Fibroblast of pulmonary artery (primary cell): ENCODE data around the gene ARID3C.
A peak's percentile ranks its signal among the peaks of the same experiment; 100 is the strongest.

Experiments used
- DNase-seq: peaks from one replicate; pipeline ENCODE4 v3.0.0-alpha.2; 2010; ENCODE audit warnings: low read depth
- H3K4me3 ChIP-seq: replicated peaks from 2 replicates; pipeline ENCODE4 v1.5.1; 2011; ENCODE audit warnings: low read depth, mild to moderate bottlenecking, control low read depth, low read length, moderate library complexity
- CTCF ChIP-seq: IDR thresholded peaks from 2 replicates; pipeline ENCODE4 v1.5.1; 2011; ENCODE audit warnings: mild to moderate bottlenecking, control low read depth, low read length, inconsistent platforms; ENCODE audit errors: missing control alignments

Gene ARID3C

GRCh38 chr9:34606190-34606589 lies 22.7 kb downstream of the ARID3C start:
- no peak for TF ChIP-seq CTCF
- no peak overlapping the region for H3K4me3 ChIP-seq
- DNase-seq, result no peak

DNA sequence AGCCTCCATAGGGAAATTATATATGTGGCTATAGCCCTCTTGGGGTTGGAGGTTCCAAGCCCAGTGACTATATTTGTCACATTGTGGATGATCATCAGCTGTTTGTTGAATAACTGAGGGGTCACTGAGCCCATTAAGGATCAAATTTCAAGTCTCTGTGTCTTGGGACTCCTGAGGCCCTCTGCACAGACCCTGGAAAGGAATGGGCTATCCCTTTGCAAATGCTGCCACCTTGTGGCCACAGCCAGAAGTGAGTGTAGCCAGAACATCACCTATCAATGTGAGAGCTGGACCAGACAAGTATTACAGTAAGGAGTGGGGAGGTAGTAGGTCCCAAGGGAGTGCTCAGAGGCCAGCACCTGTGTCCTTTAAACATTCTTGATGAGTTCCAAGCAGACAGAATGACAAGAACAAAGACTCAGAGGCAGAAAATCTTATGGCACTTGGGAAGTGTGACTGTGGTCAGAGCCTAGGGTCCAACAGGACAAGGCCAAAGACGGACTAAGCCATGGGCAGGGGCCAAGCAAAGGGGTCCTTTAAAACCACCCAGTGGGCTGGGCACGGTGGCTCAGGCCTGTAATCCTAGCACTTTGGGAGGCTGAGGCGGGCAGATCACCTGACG lies 25.1 kb downstream of the ARID3C start:
- peak; percentile 96 for TF ChIP-seq CTCF
- peak; percentile 79 for DNase-seq
- H3K4me3 ChIP-seq, result no peak overlapping the region

DNA sequence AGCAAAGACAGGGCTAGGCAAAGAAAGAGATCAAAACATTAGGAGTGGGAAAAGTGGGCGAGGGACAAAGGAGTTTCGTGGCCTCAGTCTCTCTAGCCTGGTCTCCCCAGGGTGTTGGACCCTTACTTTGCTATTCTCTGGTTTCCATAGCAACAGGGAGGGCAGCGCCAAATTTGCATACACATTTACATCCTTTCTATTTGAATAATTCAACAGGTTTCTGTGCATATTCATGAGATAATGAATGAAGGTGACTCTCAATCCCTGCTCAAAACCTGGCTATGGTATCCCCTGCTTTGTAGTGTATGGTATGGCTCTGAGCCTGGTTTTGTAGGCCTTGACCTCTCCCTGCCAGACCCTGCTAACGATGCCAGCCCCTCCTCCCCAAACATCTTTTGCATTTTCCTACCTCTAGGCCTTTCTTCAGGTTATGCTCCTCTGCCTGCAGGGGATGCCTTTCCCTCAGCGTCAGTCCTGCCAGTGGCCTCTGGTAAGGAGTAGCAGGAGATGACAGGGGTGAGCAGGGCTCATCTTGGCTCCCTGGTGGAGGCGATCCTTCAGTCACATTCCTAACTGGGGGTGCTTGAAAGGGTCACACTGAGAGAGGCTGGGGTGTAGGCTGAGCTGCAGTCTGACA lies 26.8 kb downstream of the ARID3C start:
- no peak for TF ChIP-seq CTCF
- H3K4me3 ChIP-seq, result no peak overlapping the region
- no peak for DNase-seq

DNA sequence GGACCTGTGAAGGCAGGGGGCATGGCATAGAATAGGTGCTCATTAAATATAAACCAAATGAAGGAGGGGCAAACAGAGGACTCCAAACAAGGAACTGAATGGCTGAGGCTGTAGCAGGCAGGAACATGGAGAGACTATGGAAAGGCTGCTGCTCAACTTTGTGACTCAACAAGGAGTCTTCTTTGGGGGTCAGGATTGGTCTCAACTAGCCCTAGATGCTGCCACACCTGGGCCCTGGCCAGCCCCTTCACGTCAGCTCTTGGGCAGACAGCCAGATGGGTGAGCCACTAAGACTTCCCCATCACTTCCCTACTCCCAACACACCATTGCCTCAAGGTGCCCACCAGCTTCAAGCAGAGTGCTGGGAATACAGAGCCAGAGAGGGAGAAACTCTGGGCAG lies 28.0 kb downstream of the ARID3C start:
- no peak overlapping the region for H3K4me3 ChIP-seq
- TF ChIP-seq CTCF, result no peak
- no peak for DNase-seq

GRCh38 chr9:34599546-34599945 lies 29.3 kb downstream of the ARID3C start:
- H3K4me3 ChIP-seq, result no peak overlapping the region
- no peak for TF ChIP-seq CTCF
- no peak for DNase-seq

- TF ChIP-seq CTCF, result no peak
- no peak overlapping the region for H3K4me3 ChIP-seq
- no peak for DNase-seq
Observed at GRCh38 chr9:34594177-34594576, 34.7 kb downstream of the ARID3C start.
